Endodermal cell (in vitro differentiated cells): ENCODE data around the gene SH2D6. TPM values are rescaled to one million over a fixed set of nuclear protein-coding genes. Genes with fewer than 3 reads are reported as not detected.

Source experiments
- DNase-seq: peaks from one replicate; pipeline ENCODE4 v3.0.0-alpha.2; 2017
- H3K27ac ChIP-seq: 2 replicates; pipeline ENCODE4 v1.5.1; 2013; ENCODE audit warnings: mild to moderate bottlenecking, low read depth, low read length, moderate library complexity
- H3K27me3 ChIP-seq: 2 replicates; pipeline ENCODE4 v1.6.1; 2013; ENCODE audit warnings: mild to moderate bottlenecking, low read length, moderate library complexity; ENCODE audit not compliant: insufficient read depth, control insufficient read depth, poor library complexity, severe bottlenecking
- H3K36me3 ChIP-seq: 2 replicates; pipeline ENCODE4 v1.7.0; 2013; ENCODE audit warnings: mild to moderate bottlenecking, low read length, moderate library complexity; ENCODE audit not compliant: control insufficient read depth, insufficient read depth
- H3K4me1 ChIP-seq: one replicate; pipeline ENCODE4 v1.7.0; 2013; ENCODE audit warnings: low read length; ENCODE audit not compliant: control insufficient read depth, insufficient read depth
- H3K4me3 ChIP-seq: 2 replicates; pipeline ENCODE4 v1.5.1; 2013; ENCODE audit warnings: mild to moderate bottlenecking, low read length, moderate library complexity
- H3K9ac ChIP-seq: 2 replicates; pipeline ENCODE4 v1.6.1; 2013; ENCODE audit warnings: mild to moderate bottlenecking, low read length, moderate library complexity; ENCODE audit not compliant: poor library complexity, severe bottlenecking; ENCODE audit errors: extremely low read depth
- H3K9me3 ChIP-seq: 2 replicates; pipeline ENCODE4 v1.6.1; 2013; ENCODE audit warnings: mild to moderate bottlenecking, low read length, moderate library complexity; ENCODE audit not compliant: control insufficient read depth
- H3K27ac Mint-ChIP-seq: 2 replicates; pipeline ENCODE4 v1.8.0; 2020; ENCODE audit warnings: mixed read lengths
- H3K27me3 Mint-ChIP-seq: 2 replicates; pipeline ENCODE4 v1.8.0; 2021; ENCODE audit warnings: mild to moderate bottlenecking, mixed read lengths; ENCODE audit not compliant: insufficient read depth
- H3K36me3 Mint-ChIP-seq: 2 replicates; pipeline ENCODE4 v1.8.0; 2020; ENCODE audit warnings: low read depth, mixed read lengths
- H3K4me1 Mint-ChIP-seq: 2 replicates; pipeline ENCODE4 v1.8.0; 2020; ENCODE audit warnings: mixed read lengths
- H3K4me3 Mint-ChIP-seq: 2 replicates; pipeline ENCODE4 v1.8.0; 2020; ENCODE audit warnings: mild to moderate bottlenecking, moderate library complexity, mixed read lengths
- H3K9me3 Mint-ChIP-seq: 2 replicates; pipeline ENCODE4 v1.8.0; 2020; ENCODE audit warnings: mild to moderate bottlenecking, mixed read lengths
- CTCF ChIP-seq: fragments of 200-600 bp; sonication (generic); conservative IDR thresholded peaks from 2 replicates; pipeline ENCODE4 v1.5.0; 2021; ENCODE audit warnings: antibody characterized with exemption, mild to moderate bottlenecking
- WGBS, 2 experiments: methylation state at CpG; one replicate each; pipeline versions ENCODE4 v1.1.5 to v1.1.7; 2013; ENCODE audit warnings: missing lambda C conversion rate in 2 of 2, mixed read lengths in 1 of 2; ENCODE audit not compliant: insufficient coverage in 1 of 2, insufficient read length in 1 of 2; 5-methylcytosine and 5-hydroxymethylcytosine counted together
- total RNA-seq, 2 donors: library from RNA; stranded (reverse); fragmentation: NEBNext Ultra II Directional in 1 of 2; extraction: Animal tissue kit (Norgen Biotek cat#: 25700) in 1 of 2; gene quantifications; 2 replicates in 1 of 2; 3 replicates in 1 of 2; pipeline ENCODE4 v1.2.1, GENCODE V29; 2021

The SH2D6 gene
- total RNA-seq, 2 donors from 2014 or later, result 0.68 to 1.1 TPM

- H3K36me3 ChIP-seq, result no peaks in the 10 kb centered on the region
- Mint-ChIP-seq H3K27me3 (no peaks in the 10 kb centered on the region), H3K9me3 (peaks cover 8% of the 10 kb centered on the region), H3K4me3 (no peak overlapping the region), H3K4me1 (no peaks in the 10 kb centered on the region), H3K27ac (no peak overlapping the region), H3K36me3 (peaks cover 20% of the 10 kb centered on the region)
- no peak for DNase-seq
- H3K9me3 ChIP-seq, result peaks cover 4% of the 10 kb centered on the region
- no peak overlapping the region for H3K9ac ChIP-seq
- H3K4me1 ChIP-seq, result no peaks in the 10 kb centered on the region
- WGBS, 2 experiments, result 94 to 99% methylated on average over 11 of the region's 11 CpGs
- no peak overlapping the region for H3K4me3 ChIP-seq
- no peaks in the 10 kb centered on the region for H3K27me3 ChIP-seq
- TF ChIP-seq CTCF, result no peak
- H3K27ac ChIP-seq, result no peak overlapping the region
These were observed 47.5 kb upstream of the SH2D6 start for GRCh38 chr2:85371045-85371444.

GRCh38 chr2:85376291-85377065 lies 42.0 kb upstream of the SH2D6 start:
- Mint-ChIP-seq H3K4me1 (peaks cover 12% of the 10 kb centered on the region), H3K9me3 (peaks cover 35% of the 10 kb centered on the region), H3K4me3 (no peak overlapping the region), H3K36me3 (peaks cover 37% of the 10 kb centered on the region), H3K27ac (no peak overlapping the region), H3K27me3 (no peaks in the 10 kb centered on the region)
- Histone ChIP-seq H3K4me3 (no peak overlapping the region), H3K36me3 (peaks cover 18% of the 10 kb centered on the region), H3K4me1 (no peaks in the 10 kb centered on the region), H3K27me3 (no peaks in the 10 kb centered on the region), H3K27ac (no peak overlapping the region), H3K9me3 (peaks cover 32% of the 10 kb centered on the region), H3K9ac (no peak overlapping the region)
- no peak for TF ChIP-seq CTCF
- DNase-seq, result no peak
- 92% methylated on average over 5 of the region's 5 CpGs for WGBS, 2 experiments

GRCh38 chr2:85377083-85377482 lies 41.4 kb upstream of the SH2D6 start:
- Histone ChIP-seq H3K4me1 (no peaks in the 10 kb centered on the region), H3K27me3 (no peaks in the 10 kb centered on the region), H3K9me3 (peaks cover 34% of the 10 kb centered on the region), H3K4me3 (no peak overlapping the region), H3K36me3 (peaks cover 18% of the 10 kb centered on the region), H3K9ac (no peak overlapping the region), H3K27ac (no peak overlapping the region)
- TF ChIP-seq CTCF, result no peak
- no peak for DNase-seq
- Mint-ChIP-seq H3K36me3 (peaks cover 40% of the 10 kb centered on the region), H3K4me1 (peaks cover 12% of the 10 kb centered on the region), H3K27me3 (no peaks in the 10 kb centered on the region), H3K9me3 (peaks cover 41% of the 10 kb centered on the region), H3K27ac (no peak overlapping the region), H3K4me3 (no peak overlapping the region)
- WGBS, 2 experiments, result 94 to 96% methylated on average over 11 of the region's 11 CpGs
